Measurements from ENCODE around the gene AK2.
A peak's percentile ranks its signal among the peaks of the same experiment; 100 is the strongest.
"Not testable (repeated sequence)": the region's sequence is repeated elsewhere in the genome, so short reads cannot be mapped to it uniquely, and the experiment has no call there.

AK2 gene

GRCh38 chr1:32997381-32997891 lies 39.2 kb downstream of the AK2 start:
- no peak for DNase-seq

- not testable (repeated sequence) for DNase-seq
Observed at GRCh38 chr1:32993324-32993636, 43.4 kb downstream of the AK2 start.

GRCh38 chr1:32992489-32993323 lies 44.0 kb downstream of the AK2 start:
- peak; percentile 60 to 87 for DNase-seq

- no peak for DNase-seq
Observed at GRCh38 chr1:32991819-32992488, 44.7 kb downstream of the AK2 start.

- no peak for DNase-seq
Observed at GRCh38 chr1:32991386-32991785, 45.3 kb downstream of the AK2 start.

GRCh38 chr1:32990887-32991286 lies 45.8 kb downstream of the AK2 start:
- DNase-seq = no peak

GRCh38 chr1:32989160-32990050 lies 47.3 kb downstream of the AK2 start:
- peak in 1 of 2 donors; percentile 77 for DNase-seq

GRCh38 chr1:32988665-32989064 lies 48.0 kb downstream of the AK2 start:
- DNase-seq = no peak

GRCh38 chr1:32985226-32985625 lies 51.5 kb downstream of the AK2 start:
- DNase-seq = no peak

- peak; percentile 57 to 76 for DNase-seq
Observed at GRCh38 chr1:32984455-32985171, 52.1 kb downstream of the AK2 start.

GRCh38 chr1:32984090-32984454 lies 52.6 kb downstream of the AK2 start:
- no peak for DNase-seq

GRCh38 chr1:32983020-32983419 lies 53.7 kb downstream of the AK2 start:
- no peak for DNase-seq

- DNase-seq = peak; percentile 84
Observed at GRCh38 chr1:32981003-32981901, 55.4 kb downstream of the AK2 start.

- no peak for DNase-seq
Observed at GRCh38 chr1:32980080-32980479, 56.6 kb downstream of the AK2 start.

GRCh38 chr1:32978854-32979253 lies 57.8 kb downstream of the AK2 start:
- DNase-seq = no peak

GRCh38 chr1:32977546-32978087 lies 59.1 kb downstream of the AK2 start:
- DNase-seq = no peak

- DNase-seq = not testable (repeated sequence)
Observed at GRCh38 chr1:32975055-32975454, 61.6 kb downstream of the AK2 start.

GRCh38 chr1:32973458-32973857 lies 63.2 kb downstream of the AK2 start:
- DNase-seq = not testable (repeated sequence)

- no peak for DNase-seq
Observed at GRCh38 chr1:32972814-32973428, 63.8 kb downstream of the AK2 start.

- no peak for DNase-seq
Observed at GRCh38 chr1:32971576-32971975, 65.1 kb downstream of the AK2 start.

GRCh38 chr1:32971156-32971555 lies 65.5 kb downstream of the AK2 start:
- DNase-seq = no peak

Measured in CD4-positive, alpha-beta T cell treated with Interleukin-1 beta for 1 hour (primary cell).